ENCODE data around the gene OXCT1. TPM values are rescaled to one million over a fixed set of nuclear protein-coding genes. Genes with fewer than 3 reads are reported as not detected.

Gene OXCT1
- total RNA-seq, 1 donor from 2014 or later, result 39.9 TPM

- Histone ChIP-seq H3K9me3 (ENCODE audit: low read depth) (no peaks in the 10 kb centered on the region), H3K79me2 (ENCODE audit: low read depth) (no peaks in the 10 kb centered on the region), H3K4me1 (no peaks in the 10 kb centered on the region), H4K20me1 (ENCODE audit: low read depth) (no peaks in the 10 kb centered on the region), H3K9ac (no peak overlapping the region), H2AFZ (replicated peaks) (no peak overlapping the region), H3K36me3 (no peaks in the 10 kb centered on the region), H3K4me2 (no peak overlapping the region), H3K4me3 (no peak overlapping the region), H3F3A (ENCODE audit: low read depth) (peaks cover 16% of the 10 kb centered on the region), H3K27me3 (peaks cover 17% of the 10 kb centered on the region), H3K27ac (no peak overlapping the region)
- no peaks in the 10 kb centered on the region for H3K36me3 Mint-ChIP-seq
- no peaks in the 10 kb centered on the region for H3K9me3 Mint-ChIP-seq
- H3K27me3 Mint-ChIP-seq (ENCODE audit: insufficient read depth, low read depth), result no peaks in the 10 kb centered on the region
- H3K4me1 Mint-ChIP-seq, result peaks cover 4% of the 10 kb centered on the region
- no peak overlapping the region for H3K4me3 Mint-ChIP-seq
- DNase-seq (ENCODE audit: low spot score), result no peak
- TF ChIP-seq EZH2phosphoT487 (IDR thresholded peaks at IDR 0.05), result no peak
- TF ChIP-seq EZH2 (IDR thresholded peaks at IDR 0.05), result no peak
- TF ChIP-seq CTCF (IDR thresholded peaks at IDR 0.05), result no peak
- H3K27ac Mint-ChIP-seq, result no peak overlapping the region
Observed at GRCh38 chr5:41874512-41875060, 4.4 kb upstream of the OXCT1 start.

GRCh38 chr5:41871852-41872251, 1.6 kb upstream of the OXCT1 start:
- H3K27me3 Mint-ChIP-seq (ENCODE audit: insufficient read depth, low read depth), result peaks cover 4% of the 10 kb centered on the region
- Histone ChIP-seq H3K27ac (no peak overlapping the region), H3K4me1 (no peaks in the 10 kb centered on the region), H3K9ac (no peak overlapping the region), H4K20me1 (ENCODE audit: low read depth) (peaks cover 5% of the 10 kb centered on the region), H3K9me3 (ENCODE audit: low read depth) (no peaks in the 10 kb centered on the region), H3K4me3 (no peak overlapping the region), H3K27me3 (peaks cover 17% of the 10 kb centered on the region), H3K36me3 (no peaks in the 10 kb centered on the region), H2AFZ (replicated peaks) (no peak overlapping the region), H3K4me2 (no peak overlapping the region), H3K79me2 (ENCODE audit: low read depth) (peaks cover 18% of the 10 kb centered on the region), H3F3A (ENCODE audit: low read depth) (peaks cover 16% of the 10 kb centered on the region)
- DNase-seq (ENCODE audit: low spot score), result no peak
- no peaks in the 10 kb centered on the region for H3K9me3 Mint-ChIP-seq
- TF ChIP-seq EZH2 (IDR thresholded peaks at IDR 0.05) (no peak), EZH2phosphoT487 (IDR thresholded peaks at IDR 0.05) (no peak), CTCF (IDR thresholded peaks at IDR 0.05) (no peak)
- no peak overlapping the region for H3K4me3 Mint-ChIP-seq
- peaks cover 14% of the 10 kb centered on the region for H3K4me1 Mint-ChIP-seq
- no peak overlapping the region for H3K27ac Mint-ChIP-seq
- peaks cover 3% of the 10 kb centered on the region for H3K36me3 Mint-ChIP-seq

- H4K20me1 ChIP-seq (ENCODE audit: low read depth), result peaks cover 13% of the 10 kb centered on the region
- Mint-ChIP-seq H3K4me1 (peaks cover 14% of the 10 kb centered on the region), H3K27me3 (ENCODE audit: insufficient read depth, low read depth) (peaks cover 4% of the 10 kb centered on the region), H3K36me3 (peaks cover 3% of the 10 kb centered on the region), H3K27ac (peak overlapping the region; percentile 34), H3K4me3 (peak overlapping the region; percentile 93), H3K9me3 (no peaks in the 10 kb centered on the region)
- TF ChIP-seq CTCF (IDR thresholded peaks at IDR 0.05) (no peak), EZH2phosphoT487 (IDR thresholded peaks at IDR 0.05) (no peak), EZH2 (IDR thresholded peaks at IDR 0.05) (peak; percentile 44)
- peaks cover 29% of the 10 kb centered on the region for H3K79me2 ChIP-seq (ENCODE audit: low read depth)
- no peaks in the 10 kb centered on the region for H3K36me3 ChIP-seq
- H3K4me3 ChIP-seq, result peak overlapping the region; percentile 77
- H3K27me3 ChIP-seq, result peaks cover 17% of the 10 kb centered on the region
- H3K27ac ChIP-seq, result no peak overlapping the region
- peak overlapping the region; percentile 99 for H2AFZ ChIP-seq (replicated peaks)
- no peak for DNase-seq (ENCODE audit: low spot score)
- no peaks in the 10 kb centered on the region for H3K9me3 ChIP-seq (ENCODE audit: low read depth)
- H3K9ac ChIP-seq, result no peak overlapping the region
- peaks cover 16% of the 10 kb centered on the region for H3F3A ChIP-seq (ENCODE audit: low read depth)
- H3K4me1 ChIP-seq, result no peaks in the 10 kb centered on the region
- H3K4me2 ChIP-seq, result peak overlapping the region; percentile 95
Observed at GRCh38 chr5:41870627-41871048, 413 bp upstream of the OXCT1 start.
